WI38 (cell line): ENCODE results near the gene MSI1.

Source experiments
- H3K4me3 ChIP-seq: 2 replicates; pipeline ENCODE4 v1.5.1; 2011; ENCODE audit warnings: low read depth, mild to moderate bottlenecking, control low read depth, low read length
- CTCF ChIP-seq: IDR thresholded peaks from 2 replicates; pipeline ENCODE4 v1.5.1; 2012; ENCODE audit warnings: low read depth, mild to moderate bottlenecking, control low read depth, low read length

The MSI1 gene

DNA sequence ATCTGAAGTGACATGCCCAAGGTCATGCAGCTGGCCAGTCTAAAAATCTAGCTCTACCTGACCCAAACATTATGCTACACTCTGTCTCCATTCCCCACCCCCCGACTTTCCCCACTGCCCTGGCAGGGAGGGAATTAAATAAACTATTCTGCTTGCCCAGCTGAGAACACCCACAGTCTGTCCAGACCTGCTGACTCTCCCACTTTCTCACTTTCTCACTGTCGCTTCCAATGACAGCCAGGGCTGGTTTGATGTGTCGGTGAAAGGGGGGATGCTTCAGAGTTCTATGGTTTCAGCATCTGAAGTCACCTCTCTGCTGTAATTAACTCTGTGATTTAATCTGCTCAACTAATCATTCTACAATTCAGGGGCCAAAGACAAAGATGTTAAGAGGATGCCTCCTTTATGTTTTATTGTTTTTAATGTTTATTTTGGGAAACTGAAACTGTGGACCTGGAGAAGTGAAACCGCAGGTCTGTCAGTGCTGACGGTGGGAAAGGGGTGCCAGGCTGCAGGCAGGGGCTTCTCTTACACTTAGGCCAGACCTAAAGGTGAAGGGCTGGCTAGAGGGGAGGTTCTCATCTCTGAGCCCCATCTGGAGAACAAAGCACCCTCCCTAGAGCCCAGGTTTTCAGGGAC is 8.1 kb upstream of the MSI1 start:
- no peak overlapping the region for H3K4me3 ChIP-seq
- no peak for TF ChIP-seq CTCF

DNA sequence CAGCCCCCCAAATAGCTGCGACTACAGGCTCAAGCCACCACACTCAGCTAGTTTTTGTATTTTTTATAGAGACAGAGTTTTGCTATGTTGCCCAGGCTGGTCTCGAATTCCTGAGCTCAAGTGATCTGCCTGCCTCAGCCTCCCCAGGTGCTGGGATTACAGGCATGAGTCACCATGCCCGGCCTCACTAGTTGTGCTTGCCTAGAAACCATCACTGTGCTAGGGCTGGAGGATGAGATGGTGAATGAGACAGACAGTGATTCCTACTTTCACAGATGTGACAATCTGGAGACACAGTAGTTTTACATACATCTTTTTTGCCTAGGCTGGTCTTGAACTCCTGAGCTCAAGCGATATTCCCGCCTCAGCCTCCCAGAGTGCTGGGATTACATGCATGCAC is 7.5 kb upstream of the MSI1 start:
- no peak for TF ChIP-seq CTCF
- no peak overlapping the region for H3K4me3 ChIP-seq

DNA sequence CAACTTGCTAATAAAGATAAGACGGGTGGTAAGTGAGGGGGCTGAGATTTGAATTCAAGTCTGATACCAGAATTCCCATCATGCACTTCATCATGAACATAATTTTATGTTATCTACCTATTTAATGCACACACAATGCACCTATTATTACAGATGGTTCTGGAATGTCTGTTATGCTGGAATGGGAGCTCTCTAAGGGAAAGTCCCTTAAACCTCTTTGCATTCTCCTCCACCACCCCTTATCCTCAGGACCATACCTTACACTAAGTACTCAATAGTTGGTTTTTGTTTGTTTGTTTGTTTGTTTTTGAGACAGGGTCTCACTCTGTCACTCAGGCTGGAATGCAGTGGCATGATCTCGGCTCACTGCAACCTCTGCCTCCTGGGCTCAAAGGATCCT is 7.0 kb upstream of the MSI1 start:
- no peak overlapping the region for H3K4me3 ChIP-seq
- TF ChIP-seq CTCF = no peak

DNA sequence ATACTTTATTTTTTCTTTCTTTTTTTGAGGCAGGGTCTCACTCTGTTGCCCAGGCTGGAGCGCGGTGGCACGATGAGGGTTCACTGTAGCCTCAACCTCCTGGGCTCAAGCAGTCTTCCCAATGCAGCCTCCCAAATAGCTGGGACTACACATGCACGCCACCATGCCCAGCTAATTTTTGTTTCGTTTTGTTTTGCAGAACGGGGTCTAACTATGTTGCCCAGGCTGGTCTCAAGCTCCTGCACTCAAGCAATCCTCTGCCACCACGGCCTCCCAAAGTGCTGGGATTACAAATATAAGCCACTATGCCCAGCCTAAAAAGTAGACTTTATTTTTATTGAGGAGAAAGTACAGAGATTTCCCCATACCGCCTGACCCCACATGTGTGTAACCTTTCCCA is 4.7 kb upstream of the MSI1 start:
- no peak overlapping the region for H3K4me3 ChIP-seq
- TF ChIP-seq CTCF = no peak

GRCh38 chr12:120370343-120371243 is 1.6 kb upstream of the MSI1 start:
- TF ChIP-seq CTCF = no peak
- H3K4me3 ChIP-seq = no peak overlapping the region

DNA sequence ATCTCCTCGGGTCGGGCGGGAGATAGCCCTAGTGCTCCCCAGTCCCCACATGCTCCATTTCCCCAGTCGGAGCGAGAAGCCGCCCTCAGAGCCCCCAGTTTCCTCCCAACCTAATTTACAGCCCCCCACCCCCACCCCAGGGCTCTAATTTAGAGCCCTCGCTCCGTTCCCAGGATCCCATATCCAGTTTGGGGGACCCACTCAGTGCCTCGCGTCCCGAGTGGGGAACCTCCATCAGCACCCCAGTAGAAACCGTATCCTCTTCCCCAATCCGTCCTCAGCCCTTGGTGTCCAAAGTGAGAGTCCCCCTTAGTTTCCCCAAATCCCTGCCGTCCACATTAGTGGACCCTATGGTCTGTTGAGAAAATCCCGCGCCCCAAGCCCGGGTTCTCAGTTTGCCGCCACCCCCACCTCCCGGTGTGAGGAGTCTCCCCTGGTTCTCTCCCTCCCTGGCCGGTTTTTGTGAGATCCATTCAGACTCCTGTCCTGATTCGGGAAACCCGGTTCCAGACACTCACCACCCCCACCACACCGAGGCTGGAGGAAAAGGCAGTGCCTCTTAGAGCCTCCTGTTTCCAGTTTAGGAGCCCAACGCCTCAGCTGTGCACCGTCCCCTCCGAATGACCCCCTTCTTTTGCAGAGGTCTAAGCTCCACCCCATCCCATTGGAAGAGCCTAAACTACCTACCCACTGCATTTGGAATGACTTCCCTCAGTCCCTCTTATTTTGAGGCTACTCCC is 809 bp upstream of the MSI1 start:
- H3K4me3 ChIP-seq = no peak overlapping the region
- no peak for TF ChIP-seq CTCF
